Superior temporal gyrus (tissue), 1 donor: Measurements from ENCODE around the gene PRLHR.

Experiments
- DNase-seq: peaks from one replicate; pipeline ENCODE4 v3.0.0-alpha.2; 2016; ENCODE audit errors: extremely low spot score

PRLHR gene

DNA sequence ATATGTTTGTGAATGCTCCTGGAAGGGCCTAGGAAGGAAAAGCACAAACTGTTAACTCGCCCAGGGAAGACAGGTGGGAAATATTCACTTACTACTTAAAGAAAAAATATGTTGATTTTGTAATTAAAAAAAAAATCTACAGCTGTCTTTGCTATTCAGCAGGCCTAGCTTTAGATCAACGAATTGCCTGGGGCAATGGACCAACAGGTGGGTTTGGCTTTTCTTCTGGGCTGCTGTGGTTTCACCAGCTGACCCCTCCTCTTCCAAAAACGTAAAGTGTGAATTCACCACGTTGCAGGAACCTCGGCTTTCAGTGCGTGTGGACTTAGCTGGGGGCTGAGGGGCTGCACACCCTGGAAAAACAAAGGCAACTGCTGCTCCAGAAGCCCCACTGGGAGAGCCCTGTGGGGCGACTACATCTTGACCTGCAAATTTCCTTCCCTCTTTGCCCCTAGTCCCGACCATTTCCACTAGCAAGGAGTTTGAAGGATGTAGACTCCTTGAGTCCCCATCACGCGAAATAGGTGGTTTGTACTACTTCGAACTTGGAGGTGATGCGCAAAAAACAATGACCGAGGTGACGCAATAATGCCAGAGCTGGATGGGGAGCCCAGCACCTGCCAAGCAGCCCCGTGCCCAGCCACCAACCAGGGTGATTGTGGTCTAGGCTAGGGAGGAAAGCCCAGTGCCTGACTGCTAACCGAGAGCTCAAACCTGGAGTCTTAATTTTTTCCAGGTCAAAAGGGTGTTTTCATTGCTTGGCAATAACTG is 7.4 kb downstream of the PRLHR start:
- no peak for DNase-seq

DNA sequence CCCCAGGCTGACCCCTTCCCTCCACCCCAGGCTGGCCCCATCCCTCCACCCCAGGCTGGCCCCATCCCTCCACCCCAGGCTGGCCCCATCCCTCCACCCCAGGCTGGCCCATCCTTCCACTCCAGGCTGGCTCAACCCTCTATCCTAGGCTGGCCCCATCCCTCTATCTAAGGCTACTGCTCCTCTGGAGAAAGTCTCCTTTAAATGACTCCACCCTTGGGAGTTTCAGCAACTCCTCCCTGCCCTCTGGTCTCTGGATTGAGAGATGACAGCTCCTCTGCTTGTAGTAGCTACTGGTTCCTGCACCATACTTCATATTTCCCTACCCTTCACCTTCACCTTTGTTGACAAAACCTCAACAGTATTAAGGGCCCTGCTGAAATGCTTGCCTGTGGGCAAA is 8.5 kb downstream of the PRLHR start:
- no peak for DNase-seq

DNA sequence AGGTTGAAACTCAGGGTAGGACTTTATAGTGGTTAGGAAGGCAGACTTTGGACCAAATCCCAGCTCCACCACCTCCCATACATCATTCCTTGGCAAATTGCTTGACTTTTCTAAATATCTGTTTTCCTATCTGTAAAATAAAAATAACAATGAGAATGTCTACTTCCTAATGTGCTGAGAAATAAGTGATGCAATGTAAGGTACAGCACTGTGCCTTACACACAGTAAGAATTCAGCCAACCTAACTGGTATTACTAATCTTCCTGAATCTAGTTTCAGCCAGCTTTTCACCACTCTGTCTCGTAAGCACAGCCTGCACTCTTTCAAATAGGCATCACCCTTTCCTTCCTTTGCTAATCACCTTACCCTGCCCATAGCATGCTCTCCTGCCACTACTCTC is 9.7 kb downstream of the PRLHR start:
- no peak for DNase-seq

DNA sequence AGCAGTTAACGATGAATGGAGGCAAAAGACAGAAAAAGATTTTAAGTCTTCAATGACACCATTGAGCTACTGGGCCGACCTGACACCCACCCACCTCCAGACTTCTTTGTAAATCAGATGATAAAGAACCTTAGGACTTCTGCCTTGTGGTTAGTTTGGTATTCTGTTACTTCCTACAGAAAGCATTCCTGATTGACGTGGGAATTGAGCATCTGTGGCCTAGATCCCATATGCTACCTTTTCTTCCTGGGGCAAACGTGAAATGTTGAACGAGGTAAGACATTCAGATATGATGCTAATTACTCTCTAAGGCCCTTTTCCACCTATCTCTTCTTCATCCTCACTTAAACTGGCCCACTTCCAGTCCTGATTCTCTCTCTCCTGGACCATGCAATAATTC is 10.2 kb downstream of the PRLHR start:
- no peak for DNase-seq

DNA sequence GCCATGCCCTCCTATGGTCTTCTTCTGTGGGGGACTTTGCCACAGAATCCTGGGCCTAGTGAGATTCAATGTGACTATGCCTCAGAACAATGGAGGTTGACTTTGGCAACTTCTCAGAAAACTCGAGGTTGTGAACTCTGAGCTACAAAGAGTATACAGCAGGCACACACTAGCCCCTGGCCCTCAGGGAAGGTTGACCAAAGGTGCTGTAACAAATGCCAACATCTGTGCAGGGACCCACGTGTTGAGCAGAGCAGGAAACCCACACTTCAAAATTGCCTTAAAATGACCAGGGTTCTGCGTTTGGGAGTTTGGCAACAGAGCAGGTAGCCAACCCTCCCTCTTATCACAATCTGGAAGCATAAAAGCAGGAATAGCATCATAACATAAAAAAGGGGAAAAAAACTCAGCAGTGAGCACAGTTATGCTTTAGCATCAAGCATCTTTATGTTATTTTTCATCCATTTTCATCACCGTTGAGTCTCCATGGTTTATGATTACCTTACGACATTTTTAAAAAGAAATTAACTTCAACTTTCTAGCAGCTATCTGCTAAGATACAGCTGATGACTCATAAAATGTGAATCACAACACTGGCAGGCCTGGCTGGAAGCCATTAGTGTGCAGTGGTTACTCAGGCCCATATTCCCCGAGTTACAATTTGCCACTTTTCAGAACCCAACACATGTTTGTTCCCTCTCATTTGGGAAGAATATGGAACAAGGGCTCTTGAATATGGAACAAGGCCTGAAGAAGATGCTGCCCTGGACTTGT is 11.1 kb downstream of the PRLHR start:
- peak; percentile 67 for DNase-seq

DNA sequence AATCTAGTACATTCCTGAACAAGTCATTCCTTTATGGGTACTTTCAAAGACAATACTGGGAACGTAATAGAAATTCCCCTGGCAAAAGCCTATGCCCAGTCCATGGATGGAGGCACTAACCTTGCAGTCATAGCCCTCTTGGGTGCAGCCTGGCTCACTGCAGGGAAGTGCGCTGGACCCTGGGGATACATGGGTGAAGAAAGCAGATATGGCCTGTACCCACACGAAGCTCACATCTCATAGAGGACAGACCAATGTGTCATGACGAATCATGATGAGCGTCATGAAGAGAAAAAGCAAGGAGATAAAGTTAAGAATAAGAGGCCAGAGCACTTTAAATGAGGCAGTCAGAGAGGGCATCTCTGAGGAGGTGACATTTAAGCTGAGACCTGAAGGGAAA is 11.8 kb downstream of the PRLHR start:
- DNase-seq: no peak

DNA sequence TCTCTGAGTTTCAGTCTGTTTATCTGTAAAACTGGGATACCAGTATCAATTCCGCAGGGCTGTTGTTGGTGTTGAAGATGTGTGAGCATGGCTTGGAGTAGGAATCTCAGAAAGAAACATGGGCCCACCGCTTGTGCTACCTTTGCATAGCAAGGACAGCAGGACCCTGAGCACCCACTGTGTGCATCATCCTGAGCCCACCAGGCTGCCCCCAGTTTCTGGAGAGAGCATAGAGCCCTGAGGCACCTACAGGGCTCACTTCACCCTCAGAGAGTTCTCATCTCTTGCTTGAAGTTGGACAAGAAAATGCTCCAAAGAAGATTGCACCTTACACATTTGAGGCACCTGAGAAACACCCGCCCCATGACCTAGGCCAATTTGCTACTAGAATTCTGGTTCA is 12.9 kb downstream of the PRLHR start:
- DNase-seq: no peak

DNA sequence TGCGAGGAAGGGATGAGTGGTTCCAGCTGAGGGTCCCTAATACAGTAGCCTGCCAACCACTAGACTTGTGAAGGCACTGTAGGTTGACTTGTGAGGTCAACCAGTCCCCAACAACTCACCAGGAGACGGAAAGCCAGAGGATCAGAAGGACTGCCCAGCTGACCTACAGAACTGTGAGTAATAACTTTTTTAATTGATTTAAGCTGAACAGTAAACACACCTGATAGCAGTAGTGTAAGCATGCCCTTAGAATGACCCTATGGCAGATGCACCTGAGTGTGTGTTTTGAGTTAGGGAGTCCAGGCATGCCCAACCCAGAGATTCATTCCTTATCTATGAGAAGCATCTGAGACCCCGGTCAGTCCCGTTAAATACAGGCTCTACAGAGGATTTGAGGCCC is 14.1 kb downstream of the PRLHR start:
- DNase-seq: no peak

DNA sequence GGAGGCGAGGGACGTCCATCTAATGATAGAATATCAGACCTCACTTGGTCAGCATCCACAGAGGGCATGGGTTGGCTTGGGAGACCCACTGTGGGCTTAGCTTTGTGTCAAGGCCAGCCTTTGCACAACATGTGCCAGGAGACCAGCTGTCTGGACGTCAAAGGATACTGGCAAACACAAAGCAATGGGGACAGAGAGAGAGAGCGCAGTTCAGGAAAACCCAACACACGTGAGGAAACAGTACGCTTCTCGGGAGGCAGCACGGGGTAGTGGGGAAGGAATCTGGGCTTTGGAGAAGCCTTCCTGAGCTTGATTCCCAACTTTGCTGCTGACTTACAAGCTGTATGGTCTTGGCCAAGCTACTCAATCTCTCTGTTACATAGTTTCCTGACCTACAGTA is 14.7 kb downstream of the PRLHR start:
- no peak for DNase-seq

DNA sequence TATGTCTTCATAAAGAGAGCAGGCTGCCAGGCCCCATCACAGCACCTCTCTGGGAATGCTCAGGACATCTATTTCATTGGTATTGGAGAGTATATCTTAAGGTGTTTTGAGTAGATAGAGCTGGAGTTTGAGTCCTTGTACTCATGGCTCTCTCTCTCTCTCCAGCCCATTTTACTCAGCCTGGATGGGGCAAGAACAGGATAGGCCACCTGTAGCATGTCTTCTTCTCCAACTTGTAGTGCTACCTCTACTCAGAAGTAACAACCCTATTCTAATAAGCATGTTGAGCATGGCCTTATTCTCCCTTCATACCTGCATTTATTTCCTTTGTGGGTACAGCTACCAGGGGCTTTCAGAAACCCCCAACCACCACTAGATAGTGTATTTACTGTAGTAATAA is 21.9 kb downstream of the PRLHR start:
- no peak for DNase-seq

DNA sequence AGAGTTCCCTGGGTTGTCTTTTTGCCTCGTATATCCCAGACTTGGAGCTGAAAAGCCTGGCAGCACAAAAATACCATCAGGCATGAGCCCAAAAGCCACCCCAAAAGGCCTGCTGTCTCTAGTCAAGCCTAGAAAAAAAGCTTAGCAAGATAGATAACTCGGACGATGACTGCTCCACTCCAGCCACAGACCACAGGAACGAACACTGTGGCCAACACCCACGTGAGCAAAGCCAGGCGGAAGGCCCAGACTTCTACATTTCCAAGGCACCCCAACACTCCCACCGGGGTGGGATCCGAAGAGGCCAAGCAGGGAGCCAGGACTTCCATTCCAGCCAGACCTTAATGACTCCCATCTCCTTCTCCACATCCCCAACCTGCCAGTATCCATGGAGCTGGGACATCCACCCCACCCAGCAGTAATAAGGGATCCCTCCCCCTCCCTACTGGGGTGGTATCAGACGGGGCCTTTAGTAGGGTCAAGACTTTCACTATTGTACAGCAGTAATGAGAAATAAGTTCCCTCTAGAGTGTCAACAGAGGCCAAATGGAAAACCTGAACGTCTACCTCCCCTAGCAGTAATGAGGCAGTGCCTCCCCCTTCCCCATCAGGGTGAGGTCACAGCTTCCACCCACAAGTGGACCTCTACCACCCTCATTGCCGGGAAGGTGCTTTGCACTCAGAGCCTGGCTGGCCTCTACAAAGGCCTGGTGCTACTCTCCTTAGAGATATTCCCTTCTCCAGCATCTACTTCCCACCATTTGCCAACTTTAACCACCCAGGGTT is 23.0 kb downstream of the PRLHR start:
- no peak for DNase-seq

DNA sequence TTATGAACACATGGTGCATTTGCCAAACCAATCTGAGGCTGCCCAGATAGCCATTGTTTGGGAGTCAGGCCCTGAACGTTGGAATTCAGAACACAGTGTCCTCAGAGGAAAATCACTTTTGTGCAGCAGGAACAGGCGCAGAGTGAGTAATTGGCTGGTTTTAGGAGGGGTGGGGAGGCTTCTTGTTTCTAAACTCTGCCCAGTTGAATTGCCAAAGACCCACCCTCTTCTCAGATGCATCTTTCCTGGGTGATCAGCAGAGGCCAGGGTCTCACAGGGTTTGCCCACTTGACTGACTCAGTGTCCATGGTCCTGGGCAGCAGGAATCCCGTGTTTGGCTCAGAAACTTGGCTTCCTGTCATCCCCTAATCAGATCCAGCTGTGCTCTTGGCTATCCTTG is 24.3 kb downstream of the PRLHR start:
- DNase-seq: peak; percentile 43

DNA sequence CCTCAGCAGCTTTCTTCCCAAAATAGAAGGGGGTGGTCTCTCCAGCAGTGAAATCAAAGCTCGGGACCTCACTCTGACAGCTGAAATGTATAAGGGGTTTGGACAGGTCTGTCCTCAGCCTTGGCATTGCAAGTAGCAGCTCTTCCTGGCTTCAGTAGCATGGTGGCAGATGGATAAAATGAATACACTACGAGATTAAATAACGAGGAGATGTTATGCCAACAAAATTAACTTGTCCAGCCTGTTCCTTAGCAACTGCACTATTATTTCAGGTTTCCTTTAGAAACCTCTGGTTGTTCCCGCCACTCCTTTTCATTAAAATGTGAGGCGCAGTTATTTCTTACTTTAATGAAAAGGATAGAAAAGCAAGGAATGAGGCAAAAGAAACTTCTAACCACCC is 24.9 kb downstream of the PRLHR start:
- DNase-seq: peak; percentile 29

DNA sequence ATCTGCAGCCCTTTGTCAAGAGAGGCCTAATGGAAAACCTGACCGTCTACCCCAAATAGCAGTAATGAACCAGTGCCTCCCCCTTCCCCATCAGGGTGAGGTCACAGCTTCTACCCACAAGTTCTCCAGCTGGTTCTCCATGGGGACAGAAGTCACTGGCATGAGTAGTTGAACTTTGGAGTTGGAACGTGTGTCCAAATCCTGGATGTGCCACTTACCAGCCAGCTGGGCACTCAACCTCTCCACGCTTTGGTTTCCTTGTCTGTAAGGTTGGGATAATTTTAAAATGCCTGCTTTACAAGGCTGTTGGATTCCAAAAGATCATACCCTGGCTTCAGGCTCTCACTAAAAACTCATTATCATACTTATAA is 25.6 kb downstream of the PRLHR start:
- no peak for DNase-seq

DNA sequence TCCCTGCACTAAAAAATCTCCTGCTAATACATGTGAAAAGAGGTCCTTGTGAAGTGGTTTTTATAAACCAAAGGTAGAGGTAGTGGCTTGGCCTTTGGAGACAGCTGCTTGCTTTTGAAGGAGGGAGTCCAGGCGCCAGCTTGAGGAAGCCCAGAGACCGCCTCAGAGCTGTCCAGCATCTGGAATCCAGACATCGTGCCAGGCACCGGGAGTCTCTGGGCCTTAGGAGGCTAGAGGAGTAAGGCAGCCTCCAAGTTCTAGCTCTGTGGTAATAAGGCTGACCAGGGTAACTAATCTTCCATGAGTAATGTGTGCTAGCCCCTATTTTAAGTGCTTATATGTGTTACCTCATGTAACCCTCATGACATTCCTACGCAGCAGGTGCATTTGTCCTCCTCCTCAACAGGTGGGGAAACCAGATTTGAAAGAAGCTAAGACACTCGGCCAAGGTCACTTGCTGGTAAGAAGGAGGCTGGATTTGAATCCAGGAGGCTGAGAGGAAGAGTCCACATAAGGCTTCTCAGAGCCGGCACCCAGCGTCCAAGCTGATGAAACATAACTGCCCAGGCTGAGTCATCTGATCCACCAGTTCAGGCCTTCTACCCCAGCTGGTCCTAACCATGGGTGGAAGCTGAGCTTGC is 26.1 kb downstream of the PRLHR start:
- no peak for DNase-seq

DNA sequence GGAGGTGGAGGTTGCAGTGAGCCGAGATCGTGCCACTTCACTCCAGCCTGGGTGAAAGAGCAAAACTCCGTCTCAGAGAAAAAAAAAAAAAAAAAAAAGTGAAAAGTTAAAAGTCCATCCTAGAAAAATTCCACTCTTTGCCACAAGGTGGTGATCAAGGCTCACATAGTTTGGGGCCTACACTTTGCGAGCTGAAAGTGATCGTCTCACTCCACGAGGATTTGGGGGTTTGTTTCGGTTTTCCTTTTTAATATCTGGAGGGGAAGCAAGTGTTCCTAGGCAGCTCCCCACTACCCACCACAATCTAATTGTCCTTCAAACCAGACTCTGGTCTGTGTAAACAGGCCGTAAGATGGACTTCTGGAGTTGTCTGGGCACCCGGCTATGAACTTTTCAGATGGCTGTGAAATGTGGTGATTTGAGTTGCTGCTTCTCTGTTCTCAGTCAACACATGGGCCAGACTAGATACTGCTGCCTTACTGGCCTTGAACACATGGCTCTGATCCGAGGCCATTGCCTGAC is 27.1 kb downstream of the PRLHR start:
- peak; percentile 87 for DNase-seq

DNA sequence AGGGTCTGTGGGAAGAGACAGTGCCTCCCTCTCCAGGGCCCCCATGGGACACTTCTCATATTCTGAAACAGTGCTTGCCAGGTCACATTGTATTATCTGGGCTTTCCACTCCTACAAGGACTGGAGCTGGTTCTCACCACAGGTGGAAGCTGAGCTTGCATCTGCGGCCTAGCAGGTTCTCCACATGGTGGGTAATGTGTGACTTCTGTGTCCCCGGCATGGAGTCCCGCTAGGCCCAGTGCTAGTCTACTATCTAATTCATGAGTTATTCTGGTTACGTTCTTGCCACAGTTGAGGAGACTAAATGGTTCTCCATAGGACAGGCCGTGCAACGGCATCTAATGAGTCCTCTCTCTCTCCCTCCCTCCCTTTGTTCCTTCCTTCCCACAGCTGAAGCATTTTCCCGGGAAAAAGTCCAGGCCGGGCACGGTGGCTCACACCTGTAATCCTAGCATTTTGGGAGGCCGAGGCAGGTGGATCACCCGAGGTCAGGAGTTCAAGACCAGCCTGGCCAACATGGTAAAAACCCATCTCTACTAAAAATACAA is 27.7 kb downstream of the PRLHR start:
- DNase-seq: no peak

DNA sequence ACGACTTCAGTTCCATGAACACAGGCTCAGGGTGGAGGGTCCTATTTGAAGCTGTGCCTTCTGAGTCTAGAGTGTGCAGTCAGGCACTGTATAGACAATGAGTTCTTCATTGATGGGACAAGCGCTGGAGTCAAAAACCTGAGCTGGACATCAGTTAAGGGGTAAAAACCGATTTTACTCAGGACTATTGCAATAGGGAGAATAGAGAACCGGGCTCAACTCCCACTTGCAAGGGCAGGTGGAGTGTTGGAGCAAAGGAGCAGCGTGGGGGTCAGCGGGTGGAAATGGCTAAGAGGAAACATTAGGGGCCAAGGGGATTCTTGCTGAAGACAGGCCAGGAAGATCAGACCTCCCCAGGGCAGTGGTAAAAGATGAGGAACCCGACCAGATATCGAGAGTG is 28.5 kb downstream of the PRLHR start:
- no peak for DNase-seq

DNA sequence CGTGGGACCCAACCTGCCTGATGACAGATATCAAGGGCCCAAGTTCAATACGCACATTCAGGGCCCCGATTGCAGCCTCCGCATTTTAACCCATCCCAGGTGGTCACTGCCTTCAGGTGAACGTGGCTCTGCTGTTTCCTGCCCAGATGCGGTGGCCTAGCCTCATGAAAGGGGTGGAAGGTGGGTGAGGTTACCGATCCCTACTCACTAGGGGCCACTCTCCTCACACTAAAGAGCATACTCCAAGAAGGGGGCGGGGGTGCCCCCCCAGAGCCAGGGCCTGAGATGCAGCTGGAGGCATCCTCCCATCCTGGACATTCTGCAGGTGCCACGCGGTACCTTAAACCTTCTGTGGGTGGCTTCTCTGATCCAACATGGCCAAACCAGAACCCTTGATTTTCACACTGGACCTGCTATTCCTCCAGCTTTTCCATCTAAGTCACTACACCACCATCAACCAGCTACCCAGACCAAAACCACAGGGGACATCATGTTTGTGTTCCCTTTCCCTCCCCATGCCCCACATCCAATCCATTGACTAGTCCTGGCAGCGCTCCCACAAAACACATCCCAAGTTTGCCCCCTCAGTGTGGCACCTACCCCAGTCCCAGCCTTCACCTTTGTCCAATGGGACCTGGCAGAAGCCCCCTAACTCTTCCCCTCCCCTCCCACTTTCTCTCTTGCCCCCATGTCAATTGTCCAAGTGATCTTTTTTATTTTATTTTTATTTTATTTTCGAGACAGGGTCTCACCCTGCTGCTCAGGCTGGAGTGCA is 30.0 kb downstream of the PRLHR start:
- DNase-seq: no peak

DNA sequence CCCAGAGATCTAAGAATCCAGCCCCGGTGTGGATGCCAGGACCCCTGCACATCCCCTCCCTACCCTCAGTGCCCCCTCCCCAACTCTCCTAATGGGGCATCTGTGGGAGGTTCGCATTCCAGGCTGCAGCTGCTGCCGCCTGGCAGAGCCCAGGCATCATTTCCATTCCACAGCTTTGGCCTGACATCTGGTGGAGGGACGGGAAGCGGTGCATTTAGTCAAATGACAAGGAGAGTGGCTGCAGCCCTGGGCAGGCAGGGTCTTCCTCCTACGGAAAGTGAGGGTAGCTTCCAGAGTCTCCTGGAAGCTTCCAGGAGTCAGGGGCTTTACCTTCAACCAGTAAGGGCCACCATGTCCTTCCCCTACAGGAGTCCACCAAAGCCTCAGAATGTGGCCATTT is 30.8 kb downstream of the PRLHR start:
- peak; percentile 21 for DNase-seq

DNA sequence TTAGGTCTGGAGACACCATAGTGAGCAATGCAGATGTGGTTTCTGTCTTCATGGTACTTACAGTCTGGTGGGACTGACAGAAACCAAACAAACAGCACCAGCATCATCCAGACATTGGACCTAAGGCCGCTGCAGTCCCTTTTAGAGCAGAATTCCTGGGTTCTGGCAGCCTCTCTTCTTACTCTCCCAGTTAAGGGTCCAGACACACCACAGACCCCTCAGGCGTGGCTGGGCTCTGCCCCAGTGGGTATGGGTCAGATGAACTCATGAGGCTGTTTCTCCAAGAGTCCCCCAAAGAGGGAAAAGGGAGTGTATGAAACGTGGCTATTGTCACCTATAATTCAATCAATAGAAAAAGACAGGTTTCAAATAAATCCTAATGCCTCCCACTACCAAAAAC is 31.3 kb downstream of the PRLHR start:
- no peak for DNase-seq
